Testis (tissue), 2 donors: Measurements from ENCODE around the gene PAQR4.

Source experiments
- POLR2A ChIP-seq: fragments of 450-650 bp; IDR thresholded peaks from one replicate; pipeline ENCODE4 v1.6.1; 2017; ENCODE audit warnings: antibody characterized with exemption, mild to moderate bottlenecking, moderate library complexity
- TF ChIP-seq, protein P1 (sequence below), 3 experiments: fragments of 450-650 bp in 2 of 3; fragments of 200-600 bp in 1 of 3; sonication (generic) in 1 of 3; IDR thresholded peaks; one replicate each; pipeline ENCODE4 v1.5.1; 2016 to 2019; ENCODE audit warnings: antibody characterized with exemption in 3 of 3, mild to moderate bottlenecking in 2 of 3, moderate library complexity in 1 of 3

DNA sequence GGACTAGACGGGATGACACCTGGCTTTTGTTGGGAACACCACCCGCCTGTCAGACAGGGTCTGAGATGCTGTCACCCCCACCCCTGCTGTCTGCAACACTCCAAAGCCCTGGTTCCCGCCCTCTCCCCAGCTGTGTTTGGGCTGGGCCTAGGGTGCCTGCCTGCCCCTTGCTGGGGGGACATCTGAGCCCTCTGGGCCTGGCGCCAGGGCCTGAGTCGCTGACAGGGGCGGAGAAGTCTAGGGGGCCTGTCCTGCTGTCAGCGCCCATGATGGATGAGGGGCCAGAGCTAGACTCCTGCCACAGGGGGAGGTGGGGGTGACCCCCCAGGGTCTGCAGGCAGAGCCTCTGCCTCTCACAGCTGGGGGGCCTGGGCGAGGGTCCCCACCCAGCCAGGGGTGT lies 18.7 kb downstream of the PAQR4 start:
- TF ChIP-seq POLR2A = no peak
- TF ChIP-seq, protein P1, sequence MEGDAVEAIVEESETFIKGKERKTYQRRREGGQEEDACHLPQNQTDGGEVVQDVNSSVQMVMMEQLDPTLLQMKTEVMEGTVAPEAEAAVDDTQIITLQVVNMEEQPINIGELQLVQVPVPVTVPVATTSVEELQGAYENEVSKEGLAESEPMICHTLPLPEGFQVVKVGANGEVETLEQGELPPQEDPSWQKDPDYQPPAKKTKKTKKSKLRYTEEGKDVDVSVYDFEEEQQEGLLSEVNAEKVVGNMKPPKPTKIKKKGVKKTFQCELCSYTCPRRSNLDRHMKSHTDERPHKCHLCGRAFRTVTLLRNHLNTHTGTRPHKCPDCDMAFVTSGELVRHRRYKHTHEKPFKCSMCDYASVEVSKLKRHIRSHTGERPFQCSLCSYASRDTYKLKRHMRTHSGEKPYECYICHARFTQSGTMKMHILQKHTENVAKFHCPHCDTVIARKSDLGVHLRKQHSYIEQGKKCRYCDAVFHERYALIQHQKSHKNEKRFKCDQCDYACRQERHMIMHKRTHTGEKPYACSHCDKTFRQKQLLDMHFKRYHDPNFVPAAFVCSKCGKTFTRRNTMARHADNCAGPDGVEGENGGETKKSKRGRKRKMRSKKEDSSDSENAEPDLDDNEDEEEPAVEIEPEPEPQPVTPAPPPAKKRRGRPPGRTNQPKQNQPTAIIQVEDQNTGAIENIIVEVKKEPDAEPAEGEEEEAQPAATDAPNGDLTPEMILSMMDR (IDR thresholded peaks at IDR 0.05) = no peak
